NCI-H187 (cell line): Measurements from ENCODE around the gene LPO.
A peak's percentile ranks its signal among the peaks of the same experiment; 100 is the strongest.

Experiments
- DNase-seq, 2 experiments: peaks; one replicate each; lab custom pipeline; 2025; lab: John Stamatoyannopoulos, UW

The LPO gene

GRCh38 chr17:58229384-58229783, 9.0 kb upstream of the LPO start:
- no peak for DNase-seq

GRCh38 chr17:58229881-58230280, 8.5 kb upstream of the LPO start:
- DNase-seq = no peak

- no peak for DNase-seq
Observed at GRCh38 chr17:58231641-58232040, 6.7 kb upstream of the LPO start.

GRCh38 chr17:58232707-58233156, 5.7 kb upstream of the LPO start:
- DNase-seq = no peak

- no peak for DNase-seq
Observed at GRCh38 chr17:58233543-58233942, 4.8 kb upstream of the LPO start.

- no peak for DNase-seq
Observed at GRCh38 chr17:58234512-58234911, 3.9 kb upstream of the LPO start.

- DNase-seq = no peak
Observed at GRCh38 chr17:58235821-58236220, 2.6 kb upstream of the LPO start.

GRCh38 chr17:58236394-58236793, 2.0 kb upstream of the LPO start:
- DNase-seq = no peak

- DNase-seq = no peak
Observed at GRCh38 chr17:58239987-58240386, 1.6 kb downstream of the LPO start.

GRCh38 chr17:58242171-58242784, 3.9 kb downstream of the LPO start:
- no peak for DNase-seq

GRCh38 chr17:58244963-58245362, 6.6 kb downstream of the LPO start:
- no peak for DNase-seq

GRCh38 chr17:58245428-58246103, 7.2 kb downstream of the LPO start:
- DNase-seq = no peak

- DNase-seq = no peak
Observed at GRCh38 chr17:58246104-58246740, 7.8 kb downstream of the LPO start.

- no peak for DNase-seq
Observed at GRCh38 chr17:58246781-58247180, 8.4 kb downstream of the LPO start.

GRCh38 chr17:58247511-58248363, 9.4 kb downstream of the LPO start:
- no peak for DNase-seq

- DNase-seq = no peak
Observed at GRCh38 chr17:58248955-58249269, 10.5 kb downstream of the LPO start.

GRCh38 chr17:58249270-58250133, 11.1 kb downstream of the LPO start:
- DNase-seq = peak in 1 of 2 experiments; percentile 36

- DNase-seq = no peak
Observed at GRCh38 chr17:58250344-58251011, 12.1 kb downstream of the LPO start.

GRCh38 chr17:58252141-58252540, 13.8 kb downstream of the LPO start:
- no peak for DNase-seq

GRCh38 chr17:58253082-58253481, 14.7 kb downstream of the LPO start:
- no peak for DNase-seq

GRCh38 chr17:58254803-58255202, 16.4 kb downstream of the LPO start:
- no peak for DNase-seq
